NCI-H1417 treated with DMSO at 0.1 percent for 48 hours (cell line): ENCODE data around the gene LYRM2.
"Not testable (repeated sequence)": the region's sequence is repeated elsewhere in the genome, so short reads cannot be mapped to it uniquely, and the experiment has no call there.

Source experiments
- DNase-seq: peaks from one replicate; lab custom pipeline; 2025; lab: John Stamatoyannopoulos, UW

The LYRM2 gene

GRCh38 chr6:89644864-89645263 lies 6.3 kb upstream of the LYRM2 start:
- no peak for DNase-seq

- no peak for DNase-seq
Observed at GRCh38 chr6:89643406-89643805, 4.9 kb upstream of the LYRM2 start.

- DNase-seq, result no peak
Observed at GRCh38 chr6:89642956-89643355, 4.4 kb upstream of the LYRM2 start.

- not testable (repeated sequence) for DNase-seq
Observed at GRCh38 chr6:89641581-89641980, 3.0 kb upstream of the LYRM2 start.

GRCh38 chr6:89640804-89641203 lies 2.3 kb upstream of the LYRM2 start:
- DNase-seq, result no peak

GRCh38 chr6:89637960-89638319 lies 607 bp downstream of the LYRM2 start:
- DNase-seq, result no peak

GRCh38 chr6:89636412-89636811 lies 2.1 kb downstream of the LYRM2 start:
- not testable (repeated sequence) for DNase-seq

GRCh38 chr6:89630488-89630887 lies 8.1 kb downstream of the LYRM2 start:
- no peak for DNase-seq

- DNase-seq, result no peak
Observed at GRCh38 chr6:89623749-89624148, 14.8 kb downstream of the LYRM2 start.

GRCh38 chr6:89619567-89619966 lies 19.0 kb downstream of the LYRM2 start:
- no peak for DNase-seq

GRCh38 chr6:89618026-89618425 lies 20.5 kb downstream of the LYRM2 start:
- DNase-seq, result no peak

GRCh38 chr6:89616531-89616930 lies 22.0 kb downstream of the LYRM2 start:
- DNase-seq, result no peak

GRCh38 chr6:89615882-89616281 lies 22.7 kb downstream of the LYRM2 start:
- DNase-seq, result no peak

GRCh38 chr6:89613790-89614189 lies 24.8 kb downstream of the LYRM2 start:
- no peak for DNase-seq

GRCh38 chr6:89612121-89612520 lies 26.4 kb downstream of the LYRM2 start:
- DNase-seq, result no peak

- DNase-seq, result no peak
Observed at GRCh38 chr6:89611666-89612065, 26.9 kb downstream of the LYRM2 start.

GRCh38 chr6:89610149-89610642 lies 28.4 kb downstream of the LYRM2 start:
- DNase-seq, result no peak

- no peak for DNase-seq
Observed at GRCh38 chr6:89605861-89606260, 32.7 kb downstream of the LYRM2 start.

GRCh38 chr6:89604653-89605052 lies 33.9 kb downstream of the LYRM2 start:
- DNase-seq, result no peak

GRCh38 chr6:89602166-89602565 lies 36.4 kb downstream of the LYRM2 start:
- DNase-seq, result no peak

GRCh38 chr6:89599727-89600126 lies 38.8 kb downstream of the LYRM2 start:
- no peak for DNase-seq

GRCh38 chr6:89597988-89598387 lies 40.6 kb downstream of the LYRM2 start:
- no peak for DNase-seq

GRCh38 chr6:89597372-89597771 lies 41.2 kb downstream of the LYRM2 start:
- no peak for DNase-seq

- no peak for DNase-seq
Observed at GRCh38 chr6:89596484-89596883, 42.1 kb downstream of the LYRM2 start.

- DNase-seq, result no peak
Observed at GRCh38 chr6:89596056-89596455, 42.5 kb downstream of the LYRM2 start.
